Measurements from ENCODE around the gene TMEM132D.
"Not testable (repeated sequence)": the region's sequence is repeated elsewhere in the genome, so short reads cannot be mapped to it uniquely, and the experiment has no call there.

The TMEM132D gene

DNA sequence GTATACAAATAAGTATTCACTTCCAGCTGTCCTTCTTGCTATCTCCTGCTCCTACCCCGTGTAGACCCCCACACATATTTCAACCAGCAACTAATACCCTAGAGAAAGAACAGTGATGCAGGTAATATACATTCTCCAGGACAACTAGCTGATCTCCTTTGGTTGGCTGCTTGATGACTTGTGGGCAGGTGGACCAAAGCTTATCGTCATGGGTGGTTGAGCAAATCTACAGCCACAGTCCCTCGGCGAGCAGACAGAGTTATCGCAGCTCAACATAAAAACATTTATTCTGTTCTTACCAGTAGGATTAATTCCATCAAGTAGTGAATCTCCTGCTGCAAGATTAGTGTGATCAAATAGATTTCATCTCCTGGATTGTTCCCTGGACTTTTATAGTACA, 314.3 kb downstream of the TMEM132D start:
- DNase-seq (ENCODE audit: low read depth in 2 of 2), result no peak

DNA sequence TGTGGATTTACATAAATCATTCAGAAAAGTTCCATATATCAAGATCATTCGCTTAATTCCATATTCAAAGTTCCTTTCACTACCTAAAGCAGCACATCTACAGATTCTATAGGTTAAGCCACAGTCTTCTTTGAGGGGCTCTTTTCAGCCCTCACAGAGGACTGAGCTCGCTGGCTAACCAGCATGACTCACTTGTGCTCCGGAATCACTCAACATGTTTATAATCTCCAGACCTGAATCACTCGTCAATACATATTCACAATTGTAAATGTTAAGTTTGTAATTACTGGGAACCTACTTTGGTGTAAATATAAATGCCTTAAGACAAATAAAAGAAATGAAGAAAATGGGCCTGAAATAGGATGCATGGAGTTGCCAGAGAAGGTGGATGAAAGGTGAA, 315.7 kb downstream of the TMEM132D start:
- no peak for DNase-seq (ENCODE audit: low read depth in 2 of 2)

DNA sequence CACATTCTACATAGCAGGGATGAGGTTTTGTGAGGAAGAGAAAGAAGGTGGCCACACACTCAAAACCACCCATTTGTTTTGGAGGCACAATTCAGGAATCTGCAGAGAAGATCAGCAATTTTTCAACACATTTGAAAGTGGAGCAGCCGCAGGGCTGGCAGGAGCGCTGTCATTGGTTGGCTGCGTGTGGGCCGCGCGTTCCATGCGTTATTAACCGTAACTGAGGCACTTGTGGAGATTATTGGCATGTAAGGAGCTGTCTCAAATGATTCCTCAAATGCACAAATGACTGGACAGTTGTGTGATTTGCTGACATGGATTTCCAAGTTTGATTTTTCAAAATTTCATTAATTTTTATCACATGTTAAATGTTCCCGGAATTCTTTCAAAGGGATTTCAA, 318.5 kb downstream of the TMEM132D start:
- no peak for DNase-seq (ENCODE audit: low read depth in 2 of 2)

DNA sequence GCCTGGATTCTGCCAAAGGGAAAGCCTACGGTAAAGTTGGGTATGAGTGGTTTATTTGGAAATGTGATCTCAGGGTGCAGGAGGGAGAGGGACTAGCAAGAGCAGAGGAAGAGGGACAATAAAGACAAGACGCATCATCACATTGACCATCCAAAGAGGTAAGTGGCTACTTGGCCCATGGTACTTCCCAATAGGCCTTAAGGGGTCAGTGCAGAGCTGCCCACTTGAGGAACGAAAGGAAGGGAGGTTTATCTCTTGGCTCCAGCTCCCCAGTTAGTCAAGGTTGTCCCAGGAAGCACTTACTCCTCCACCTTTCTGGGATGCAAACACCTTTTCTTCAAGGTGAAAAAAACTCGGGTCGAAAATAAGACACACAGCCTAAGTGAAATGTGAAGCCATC, 323.9 kb downstream of the TMEM132D start:
- DNase-seq (ENCODE audit: low read depth in 2 of 2), result no peak

DNA sequence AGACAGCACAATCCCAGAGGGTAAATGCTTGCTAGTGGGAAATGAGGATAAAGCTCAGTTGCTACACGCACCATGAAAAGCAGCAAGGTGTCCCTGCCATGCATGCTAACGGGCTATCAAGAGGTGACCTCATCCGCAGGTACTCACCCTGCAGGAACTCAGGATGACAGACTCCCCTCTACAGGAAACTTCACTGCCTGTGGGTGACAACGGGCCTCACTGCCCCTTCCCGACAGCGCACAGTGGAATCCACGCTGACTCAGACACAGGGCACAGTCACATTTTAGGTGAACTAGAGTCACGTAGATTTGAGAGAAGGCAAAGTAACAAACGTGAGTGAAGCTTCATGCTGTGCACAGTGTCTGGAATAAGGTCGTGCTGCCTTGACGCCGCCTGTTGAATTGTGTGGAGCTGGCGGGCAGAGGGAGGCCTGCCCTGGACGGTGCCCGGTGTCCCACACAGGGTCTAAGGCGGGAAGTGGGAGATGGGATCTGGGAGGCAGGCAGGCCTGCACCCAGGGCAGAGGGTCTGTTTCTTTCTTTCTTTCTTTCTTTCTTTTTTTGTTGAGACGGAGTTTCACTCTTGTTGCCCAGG, 331.8 kb downstream of the TMEM132D start:
- DNase-seq (ENCODE audit: low read depth in 2 of 2), result no peak

DNA sequence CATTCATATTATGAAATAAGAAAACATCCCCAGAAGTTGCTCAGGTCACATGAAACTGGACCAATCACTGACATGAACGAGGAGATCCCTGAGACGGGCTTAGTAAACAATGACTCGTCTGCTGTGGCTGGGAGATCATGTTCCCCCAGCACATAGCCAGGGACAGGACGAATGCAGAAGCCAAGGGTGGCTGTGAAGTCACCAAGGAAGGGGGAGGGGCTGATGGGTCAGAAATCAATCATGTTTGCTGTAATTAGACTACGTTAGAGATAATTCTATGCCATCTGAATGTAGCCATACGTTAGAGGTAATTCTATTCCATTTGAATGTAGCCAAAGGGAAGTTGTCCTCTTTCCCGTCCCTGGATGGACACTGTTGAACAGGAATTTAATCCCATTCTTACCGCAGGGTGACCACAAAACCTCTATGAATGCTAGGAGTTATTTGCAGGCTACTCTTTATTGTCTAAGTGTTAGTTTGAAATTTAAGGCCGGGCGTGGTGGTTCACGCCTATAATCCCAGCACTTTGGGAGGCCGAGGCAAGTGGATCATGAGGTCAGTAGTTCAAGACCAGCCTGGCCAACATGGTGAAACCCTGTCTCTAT, 332.9 kb downstream of the TMEM132D start:
- DNase-seq (ENCODE audit: low read depth in 2 of 2), result no peak

DNA sequence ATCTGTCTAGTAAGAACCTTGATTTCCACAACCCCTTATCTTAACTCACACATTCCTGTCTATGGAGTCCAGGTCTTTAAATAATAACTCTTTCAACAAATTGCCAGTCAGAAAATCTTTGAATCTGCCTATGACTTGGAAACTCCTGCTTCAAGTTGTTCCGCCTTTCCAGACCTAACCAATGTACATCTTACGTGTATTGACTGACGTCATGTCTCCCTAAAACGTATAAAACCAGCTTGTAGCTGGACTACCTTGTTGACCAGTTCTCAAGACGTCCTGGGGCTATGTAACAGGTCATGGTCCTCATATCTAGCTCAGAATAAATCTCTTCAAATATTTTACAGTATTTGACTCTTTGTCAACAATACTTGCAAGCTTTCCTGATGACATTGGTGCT, 337.0 kb downstream of the TMEM132D start:
- DNase-seq (ENCODE audit: low read depth in 2 of 2), result no peak

DNA sequence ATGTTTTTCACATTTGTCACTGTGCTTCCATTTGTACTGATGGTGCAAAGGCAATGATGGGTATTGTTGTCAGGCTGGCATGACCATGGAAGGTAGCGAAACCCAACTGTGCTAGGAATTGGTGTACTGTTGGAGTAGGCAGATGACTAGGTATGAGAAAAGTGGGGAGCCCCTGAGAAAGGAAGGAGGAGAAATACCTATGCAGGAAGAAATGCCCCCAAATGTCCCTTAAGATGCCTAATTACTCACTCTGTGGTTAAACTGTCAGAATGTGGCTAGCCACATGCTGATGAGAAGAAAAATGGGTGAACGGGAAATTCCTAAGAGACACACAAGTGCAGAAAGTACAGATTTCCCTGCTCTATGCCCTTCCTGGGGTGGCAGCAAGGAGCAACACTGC, 339.1 kb downstream of the TMEM132D start:
- DNase-seq (ENCODE audit: low read depth in 2 of 2), result no peak

DNA sequence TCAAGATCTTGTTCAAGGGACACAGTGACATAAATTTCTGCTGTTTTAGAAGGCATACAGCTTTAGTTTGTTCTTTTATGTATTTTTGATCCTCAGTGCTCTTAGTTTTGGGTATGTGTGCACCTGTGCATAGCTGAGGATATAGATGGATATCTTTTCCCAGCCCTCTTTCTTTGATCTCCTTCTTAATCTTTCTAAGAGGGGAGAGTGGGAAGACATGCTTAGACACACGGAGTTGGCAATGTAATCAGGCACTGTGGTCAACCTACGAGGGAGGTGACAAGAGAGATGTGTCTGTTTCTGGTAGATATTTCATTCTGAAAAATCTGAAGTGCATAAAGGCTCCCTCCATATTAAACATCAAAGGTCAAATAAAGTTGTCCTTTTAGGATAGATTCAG, 340.6 kb downstream of the TMEM132D start:
- DNase-seq (ENCODE audit: low read depth in 2 of 2), result no peak

DNA sequence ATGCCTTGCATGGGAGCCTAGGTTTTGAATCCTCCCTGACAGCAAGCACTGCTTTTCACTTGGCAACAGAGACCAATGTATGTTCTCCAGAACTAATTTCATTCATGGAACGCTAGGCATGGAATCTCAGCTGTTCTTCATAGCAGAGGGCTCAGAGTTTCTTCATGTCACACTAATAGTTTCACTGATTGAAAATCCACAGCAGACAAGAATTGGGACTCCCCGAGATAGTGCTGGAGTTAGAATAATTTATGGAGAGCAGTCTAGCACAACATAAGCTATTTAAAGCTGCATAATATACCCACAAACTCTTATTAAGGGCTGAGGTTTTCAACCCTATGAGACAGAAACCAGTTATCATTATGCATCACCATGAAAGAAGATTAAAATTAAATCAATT, 342.5 kb downstream of the TMEM132D start:
- no peak for DNase-seq (ENCODE audit: low read depth in 2 of 2)

DNA sequence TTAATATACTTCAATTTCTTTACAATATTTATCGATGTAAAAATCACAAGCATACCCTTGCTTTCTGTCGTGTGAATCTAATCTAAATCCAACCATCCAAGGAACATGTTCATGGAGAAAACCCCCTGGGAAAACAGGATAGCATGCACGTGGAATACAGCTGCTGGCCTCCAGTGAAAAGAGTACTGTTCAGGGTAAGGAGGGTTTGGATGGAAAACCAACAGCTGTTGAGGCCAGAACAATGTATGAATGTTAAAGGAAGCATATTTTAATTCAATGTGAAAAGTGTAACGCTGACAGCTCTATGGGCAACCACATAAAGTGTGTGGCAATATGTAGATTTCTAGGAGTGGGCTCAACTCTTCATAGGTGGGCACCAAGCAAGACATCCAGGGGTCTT, 344.0 kb downstream of the TMEM132D start:
- no peak for DNase-seq (ENCODE audit: low read depth in 2 of 2)

DNA sequence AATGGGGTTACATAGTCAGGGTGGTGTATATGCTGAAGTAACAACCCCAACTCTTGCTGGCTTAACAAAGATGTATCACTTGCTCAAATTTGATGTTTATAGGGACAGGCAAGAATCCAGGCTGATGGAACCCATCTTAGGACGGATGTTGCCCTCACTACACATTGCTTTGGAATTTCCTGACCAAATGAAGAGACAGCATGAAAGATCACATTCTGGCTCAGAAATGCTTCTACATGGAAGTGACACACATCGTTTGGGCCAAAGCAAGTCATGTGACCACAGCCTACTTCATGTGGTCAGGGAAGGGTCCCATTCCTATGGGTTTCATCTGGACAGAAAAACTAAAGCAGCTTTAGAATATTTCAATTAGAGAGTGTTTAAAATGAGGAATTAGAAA, 345.8 kb downstream of the TMEM132D start:
- no peak for DNase-seq (ENCODE audit: low read depth in 2 of 2)

DNA sequence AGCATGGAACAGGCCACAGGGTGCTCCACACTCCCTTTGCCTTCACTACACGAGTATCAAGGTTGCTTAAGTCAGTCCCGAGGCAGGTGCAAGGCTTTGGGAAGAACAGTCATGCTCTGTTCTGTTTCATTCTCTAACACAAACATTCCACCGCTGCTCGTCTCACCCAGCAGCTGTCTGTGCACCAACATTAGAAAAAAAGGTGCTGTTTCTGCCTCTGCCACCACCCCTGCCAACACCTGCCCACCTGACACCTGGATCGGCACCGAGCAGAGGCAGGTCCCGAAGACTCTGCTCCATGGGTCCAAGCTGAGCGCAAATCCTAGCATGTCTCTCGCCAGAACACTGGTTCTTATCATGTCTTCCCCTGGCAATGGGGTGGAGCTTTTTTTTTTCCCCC, 347.7 kb downstream of the TMEM132D start:
- DNase-seq (ENCODE audit: low read depth in 2 of 2), result no peak

DNA sequence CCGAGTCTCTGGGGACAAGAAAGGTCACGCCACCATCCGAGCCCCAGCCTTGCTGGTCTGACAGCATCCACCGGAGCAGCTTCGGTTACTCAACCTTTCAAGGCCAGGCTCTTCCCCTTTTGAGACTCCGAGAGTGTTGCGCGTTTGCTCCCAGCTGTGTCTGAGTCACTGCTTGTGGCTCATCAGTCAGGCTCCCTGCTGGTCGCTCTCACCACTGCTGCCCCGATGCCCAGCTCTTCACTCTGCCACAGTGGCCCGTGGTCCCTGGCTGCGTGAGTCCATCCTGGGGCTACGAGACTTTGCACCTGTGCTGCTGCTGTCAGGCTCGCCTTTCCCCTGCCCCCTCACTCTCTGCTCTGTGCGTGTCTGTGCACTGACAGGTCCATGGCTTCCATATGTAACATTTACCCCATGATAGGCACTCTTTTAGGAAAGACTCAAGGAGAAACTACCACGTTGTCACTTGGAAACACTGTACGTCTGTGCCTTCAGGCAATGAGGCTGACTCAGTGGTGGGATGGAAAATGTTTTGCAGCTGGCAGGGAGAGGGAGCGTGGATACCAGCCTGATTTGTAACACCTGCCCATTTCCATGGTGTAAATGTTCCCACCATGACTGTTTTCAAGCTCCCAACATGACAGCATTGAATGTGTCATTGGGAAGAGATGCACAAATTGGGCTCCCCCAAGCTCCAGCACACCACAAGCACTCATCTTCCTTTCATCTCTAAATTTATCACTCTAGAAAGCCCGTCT, 350.7 kb downstream of the TMEM132D start:
- no peak for DNase-seq (ENCODE audit: low read depth in 2 of 2)

DNA sequence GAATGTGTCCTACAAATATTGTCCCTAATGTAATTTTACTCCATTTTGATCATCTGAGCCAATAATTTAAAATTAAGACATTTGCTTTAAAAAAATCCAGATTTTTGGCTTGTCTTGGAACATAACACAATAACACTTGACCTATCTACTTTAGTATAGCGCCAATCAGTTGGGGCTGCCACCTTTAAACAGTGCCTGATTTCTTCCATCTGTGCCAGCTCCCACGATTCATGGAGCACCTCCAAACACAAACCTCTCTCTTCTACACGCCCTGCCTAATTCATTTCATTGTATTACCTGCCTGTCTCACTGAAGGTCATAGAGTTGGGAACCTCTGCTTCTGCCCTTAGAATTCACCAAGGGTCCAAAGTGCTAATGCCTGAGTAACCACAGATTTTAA, 352.4 kb downstream of the TMEM132D start:
- DNase-seq (ENCODE audit: low read depth in 2 of 2), result no peak

DNA sequence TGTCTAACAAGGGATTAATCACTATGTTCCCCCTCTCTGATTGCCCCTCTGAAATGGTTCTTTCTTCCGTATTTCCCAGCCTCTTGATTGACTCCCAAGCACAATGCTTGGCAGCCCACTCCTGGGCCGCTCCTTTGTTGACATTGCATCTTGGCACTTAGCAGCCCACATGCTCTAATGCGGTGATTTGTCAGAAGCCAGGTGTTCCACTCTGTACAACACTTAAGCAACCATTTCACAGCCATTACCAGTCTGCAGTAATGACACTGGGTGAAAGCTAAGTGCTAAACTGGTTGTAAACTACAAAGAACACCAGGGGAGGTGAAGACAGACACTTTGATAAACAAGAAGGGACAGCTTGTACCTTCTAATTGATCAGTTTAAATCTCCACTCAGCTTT, 353.5 kb downstream of the TMEM132D start:
- DNase-seq (ENCODE audit: low read depth in 2 of 2), result no peak

DNA sequence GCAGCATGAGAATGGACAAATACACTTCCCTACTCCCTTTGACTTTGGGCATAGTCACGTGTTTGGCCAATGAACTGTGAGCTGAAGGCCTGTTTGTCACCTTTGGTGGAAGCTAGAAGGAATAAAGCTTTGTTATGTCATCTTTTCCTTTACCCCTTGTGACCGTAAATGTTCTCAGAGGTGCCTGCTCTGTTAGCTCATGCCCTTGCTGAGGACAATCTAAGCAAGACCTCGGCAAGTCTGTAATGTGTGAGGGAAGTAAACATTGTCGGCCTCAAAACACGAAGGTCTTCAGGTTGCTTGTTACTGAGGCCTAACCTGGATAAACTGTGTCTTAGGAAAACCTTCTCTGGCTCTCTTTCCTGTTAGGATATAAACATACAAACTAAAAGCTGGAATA, 354.2 kb downstream of the TMEM132D start:
- no peak for DNase-seq (ENCODE audit: low read depth in 2 of 2)

DNA sequence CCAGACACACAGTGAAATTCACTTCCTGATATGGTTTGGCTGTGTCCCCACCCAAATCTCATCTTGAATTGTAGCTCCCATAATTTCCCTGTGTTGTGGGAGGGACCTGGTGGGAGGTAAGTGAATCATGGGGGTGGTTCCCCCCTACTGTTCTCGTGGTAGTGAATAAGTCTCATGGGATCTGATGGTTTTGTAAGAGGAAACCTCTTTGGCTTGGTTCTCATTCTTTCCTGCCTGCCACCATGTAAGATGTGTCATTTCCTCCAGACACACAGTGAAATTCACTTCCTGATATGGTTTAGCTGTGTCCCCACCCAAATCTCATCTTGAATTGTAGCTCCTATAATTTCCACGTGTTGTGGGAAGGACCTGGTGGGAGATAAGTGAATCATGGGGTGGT, 354.8 kb downstream of the TMEM132D start:
- not testable (repeated sequence) for DNase-seq (ENCODE audit: low read depth in 2 of 2)

DNA sequence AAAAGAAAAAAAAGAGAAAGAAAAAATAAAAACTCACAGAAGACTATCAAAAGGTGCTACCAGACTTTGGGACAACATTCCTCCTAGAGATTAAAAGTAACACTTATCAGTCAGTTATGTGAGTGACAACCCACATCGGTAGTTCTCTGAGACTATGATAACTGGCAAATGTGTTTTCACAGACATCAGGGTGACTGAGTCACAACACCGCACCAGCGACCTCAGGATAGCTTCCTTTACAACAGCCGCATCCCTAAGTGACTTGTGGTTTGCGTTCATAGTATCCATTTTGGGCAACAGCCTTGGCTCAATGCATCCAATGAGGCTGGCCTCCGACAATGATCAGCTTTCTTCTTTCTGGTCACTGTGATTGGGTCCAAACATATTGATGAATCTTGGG, 359.1 kb downstream of the TMEM132D start:
- DNase-seq (ENCODE audit: low read depth in 2 of 2), result no peak

DNA sequence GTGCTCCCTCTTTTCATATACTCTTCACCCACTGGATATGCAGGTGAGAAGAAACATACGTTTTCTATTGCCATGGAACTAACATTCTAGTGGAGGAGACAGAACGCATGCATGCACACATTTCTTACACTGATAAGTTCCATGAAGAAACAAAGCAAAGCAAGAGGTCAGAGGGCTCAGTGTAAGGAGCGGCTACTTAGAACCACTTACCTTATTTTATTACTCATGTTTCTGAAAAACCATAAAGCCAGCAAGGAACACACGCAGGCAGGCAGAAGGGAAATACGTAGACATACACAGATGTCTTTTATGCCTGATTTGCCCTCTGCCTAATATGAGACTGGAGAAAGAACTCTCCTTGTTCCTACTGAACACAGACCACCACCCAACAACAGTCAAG, 362.9 kb downstream of the TMEM132D start:
- DNase-seq (ENCODE audit: low read depth in 2 of 2), result no peak

DNA sequence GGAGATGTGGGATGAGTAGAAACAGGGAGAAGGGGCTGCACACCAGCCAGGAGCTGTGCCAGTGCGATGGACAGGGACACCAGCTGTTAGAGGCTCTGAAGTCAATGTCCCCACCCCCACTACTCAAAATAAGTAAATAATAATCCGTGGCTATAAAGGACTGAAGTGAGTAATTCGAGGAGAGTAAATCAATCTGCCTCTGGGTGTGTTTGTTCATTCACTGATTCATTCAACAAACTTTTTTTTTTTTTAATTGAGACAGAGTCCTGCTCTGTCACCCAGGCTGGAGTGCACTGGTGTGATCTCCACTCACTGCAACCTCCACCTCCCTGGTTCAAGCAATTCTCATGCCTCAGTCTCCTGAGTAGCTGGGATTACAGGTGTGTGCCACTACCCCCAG, 363.6 kb downstream of the TMEM132D start:
- no peak for DNase-seq (ENCODE audit: low read depth in 2 of 2)

DNA sequence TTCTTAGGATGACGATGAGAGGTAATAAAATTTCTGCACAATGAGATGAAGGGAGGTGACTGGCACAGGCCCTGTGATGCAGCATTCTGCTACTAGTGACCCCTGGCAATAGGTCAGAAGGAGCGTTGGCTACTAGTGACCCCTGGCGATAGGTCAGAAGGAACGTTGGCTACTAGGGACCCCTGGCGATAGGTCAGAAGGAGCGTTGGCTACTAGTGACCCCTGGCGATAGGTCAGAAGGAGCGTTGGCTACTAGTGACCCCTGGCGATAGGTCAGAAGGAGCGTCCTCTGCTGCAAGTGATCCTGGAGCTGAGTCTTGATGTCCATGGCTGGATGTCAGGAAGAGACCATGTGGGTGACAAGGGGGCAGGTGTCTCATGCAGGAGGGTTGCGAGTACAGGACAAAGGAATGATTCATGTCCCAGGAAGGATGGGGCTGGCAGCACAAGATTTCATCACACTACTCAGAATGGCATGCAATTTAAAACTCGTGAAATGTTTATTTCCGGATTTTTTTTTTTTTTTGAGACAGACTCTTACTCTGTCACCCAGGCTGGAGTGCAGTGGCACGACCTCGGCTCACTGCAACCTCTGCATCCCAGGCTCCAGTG, 365.0 kb downstream of the TMEM132D start:
- not testable (repeated sequence) for DNase-seq (ENCODE audit: low read depth in 2 of 2)

DNA sequence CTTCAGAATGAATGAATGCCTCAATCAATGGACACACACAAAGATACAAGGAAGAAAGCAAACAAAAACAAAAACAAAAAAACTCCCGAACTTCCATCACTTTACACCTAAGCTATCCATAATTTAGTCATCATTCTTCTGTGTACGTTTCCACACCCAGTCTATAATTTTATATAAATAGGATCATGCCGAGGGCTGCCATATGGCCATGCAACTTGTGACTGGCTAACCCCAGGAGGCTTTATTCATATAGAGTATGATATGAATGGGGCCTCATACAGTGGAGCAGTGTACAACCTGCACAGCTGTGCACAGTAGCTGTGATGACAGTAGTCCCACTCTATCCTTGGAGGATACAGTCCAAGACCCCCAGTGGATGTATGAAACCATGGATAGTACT, 365.7 kb downstream of the TMEM132D start:
- no peak for DNase-seq (ENCODE audit: low read depth in 2 of 2)
